AG09309 (cell line): ENCODE results near the gene NIP7.

Source experiments
- DNase-seq: peaks from one replicate; pipeline ENCODE4 v3.0.0-alpha.2; 2010; ENCODE audit warnings: low read depth
- H3K4me3 ChIP-seq: 2 replicates; pipeline ENCODE4 v1.5.1; 2011; ENCODE audit warnings: mild to moderate bottlenecking, low read depth, low read length, moderate library complexity; ENCODE audit not compliant: control insufficient read depth
- TF ChIP-seq, protein P1 (sequence below): IDR thresholded peaks from 2 replicates; pipeline ENCODE4 v1.5.1; 2011; ENCODE audit warnings: mild to moderate bottlenecking, low read depth, low read length, inconsistent platforms; ENCODE audit not compliant: insufficient read depth, control insufficient read depth; ENCODE audit errors: missing control alignments

The NIP7 gene

DNA sequence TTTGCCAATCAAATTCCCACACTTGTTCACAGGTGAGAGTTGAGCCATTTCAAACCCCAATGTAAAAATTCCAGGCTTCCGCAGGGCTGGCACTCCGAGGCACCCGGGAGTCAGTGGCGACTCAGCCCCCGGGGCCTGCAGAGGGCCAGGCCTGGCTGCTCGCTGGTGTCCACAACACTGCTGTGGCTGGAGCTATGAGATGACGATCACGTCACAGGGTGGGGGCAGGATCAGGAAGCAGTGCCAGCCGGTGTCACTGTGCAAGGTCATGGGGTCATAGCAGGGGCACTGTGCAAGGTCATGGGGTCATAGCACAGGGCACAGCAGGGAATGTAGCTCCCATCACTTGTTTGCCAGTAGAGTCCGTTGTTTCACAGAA is 20.7 kb upstream of the NIP7 start:
- no peak for DNase-seq
- TF ChIP-seq, protein P1, sequence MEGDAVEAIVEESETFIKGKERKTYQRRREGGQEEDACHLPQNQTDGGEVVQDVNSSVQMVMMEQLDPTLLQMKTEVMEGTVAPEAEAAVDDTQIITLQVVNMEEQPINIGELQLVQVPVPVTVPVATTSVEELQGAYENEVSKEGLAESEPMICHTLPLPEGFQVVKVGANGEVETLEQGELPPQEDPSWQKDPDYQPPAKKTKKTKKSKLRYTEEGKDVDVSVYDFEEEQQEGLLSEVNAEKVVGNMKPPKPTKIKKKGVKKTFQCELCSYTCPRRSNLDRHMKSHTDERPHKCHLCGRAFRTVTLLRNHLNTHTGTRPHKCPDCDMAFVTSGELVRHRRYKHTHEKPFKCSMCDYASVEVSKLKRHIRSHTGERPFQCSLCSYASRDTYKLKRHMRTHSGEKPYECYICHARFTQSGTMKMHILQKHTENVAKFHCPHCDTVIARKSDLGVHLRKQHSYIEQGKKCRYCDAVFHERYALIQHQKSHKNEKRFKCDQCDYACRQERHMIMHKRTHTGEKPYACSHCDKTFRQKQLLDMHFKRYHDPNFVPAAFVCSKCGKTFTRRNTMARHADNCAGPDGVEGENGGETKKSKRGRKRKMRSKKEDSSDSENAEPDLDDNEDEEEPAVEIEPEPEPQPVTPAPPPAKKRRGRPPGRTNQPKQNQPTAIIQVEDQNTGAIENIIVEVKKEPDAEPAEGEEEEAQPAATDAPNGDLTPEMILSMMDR, result no peak

DNA sequence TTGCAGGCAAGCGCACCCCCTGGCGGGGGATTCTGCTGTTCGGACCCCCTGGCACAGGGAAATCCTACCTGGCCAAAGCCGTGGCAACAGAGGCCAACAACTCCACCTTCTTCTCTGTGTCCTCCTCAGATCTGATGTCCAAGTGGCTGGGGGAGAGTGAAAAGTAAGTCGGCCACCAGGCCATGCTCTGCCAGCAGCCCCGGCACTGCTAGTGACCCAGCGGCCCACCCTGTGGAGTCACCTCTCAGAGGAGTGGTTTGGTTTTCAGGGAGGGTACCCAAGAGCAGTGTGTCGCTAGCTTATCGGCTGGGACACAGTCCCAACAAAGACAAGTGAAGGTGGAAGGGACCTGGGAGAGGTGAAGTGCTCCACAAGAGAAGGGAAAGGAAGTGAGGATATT is 20.2 kb upstream of the NIP7 start:
- TF ChIP-seq, protein P1, result no peak
- DNase-seq, result no peak
- H3K4me3 ChIP-seq, result no peak overlapping the region

More for the DNA sequence above, 20.7 kb upstream of the NIP7 start:
- no peak overlapping the region for H3K4me3 ChIP-seq

DNA sequence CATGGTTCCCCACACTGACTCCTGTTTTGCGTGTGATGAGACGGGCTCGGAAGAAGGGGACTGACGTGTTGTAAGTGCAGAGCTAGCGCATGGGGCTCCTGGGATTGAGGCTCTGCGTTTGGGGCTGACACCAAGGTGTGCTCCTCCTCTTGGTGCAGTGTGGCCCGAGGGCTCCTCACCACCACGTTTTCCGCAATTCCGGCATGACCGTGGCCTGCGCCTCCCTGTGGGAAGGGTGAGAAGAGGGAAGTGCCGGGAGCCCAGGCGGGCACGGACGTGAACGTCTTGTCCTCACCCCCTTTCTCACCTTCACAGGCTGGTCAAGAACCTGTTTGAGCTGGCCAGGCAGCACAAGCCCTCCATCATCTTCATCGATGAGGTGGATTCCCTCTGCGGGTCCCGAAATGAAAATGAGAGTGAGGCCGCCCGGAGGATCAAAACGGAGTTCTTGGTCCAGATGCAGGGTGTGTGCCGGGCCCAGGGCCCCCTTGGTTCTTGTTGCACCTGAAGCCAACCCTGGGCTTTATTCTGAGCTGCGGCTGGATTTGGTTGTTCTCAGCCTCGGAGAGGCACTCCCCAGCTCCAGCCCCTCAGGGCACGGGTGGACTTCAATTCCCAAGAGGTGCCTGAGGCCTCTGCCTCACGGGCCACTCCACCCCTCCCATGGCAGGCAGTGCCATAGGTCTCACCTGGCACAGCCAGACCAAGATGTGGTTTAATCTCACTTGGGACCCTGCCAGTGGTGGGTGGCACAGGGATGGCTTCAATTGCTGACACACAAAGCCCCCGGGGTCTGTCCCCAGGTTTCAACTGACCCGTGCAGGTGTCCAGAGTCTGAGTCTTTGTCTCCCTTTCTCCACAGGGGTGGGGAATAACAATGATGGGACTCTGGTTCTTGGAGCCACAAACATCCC is 19.5 kb upstream of the NIP7 start:
- H3K4me3 ChIP-seq, result no peak overlapping the region
- no peak for DNase-seq
- TF ChIP-seq, protein P1, result no peak

DNA sequence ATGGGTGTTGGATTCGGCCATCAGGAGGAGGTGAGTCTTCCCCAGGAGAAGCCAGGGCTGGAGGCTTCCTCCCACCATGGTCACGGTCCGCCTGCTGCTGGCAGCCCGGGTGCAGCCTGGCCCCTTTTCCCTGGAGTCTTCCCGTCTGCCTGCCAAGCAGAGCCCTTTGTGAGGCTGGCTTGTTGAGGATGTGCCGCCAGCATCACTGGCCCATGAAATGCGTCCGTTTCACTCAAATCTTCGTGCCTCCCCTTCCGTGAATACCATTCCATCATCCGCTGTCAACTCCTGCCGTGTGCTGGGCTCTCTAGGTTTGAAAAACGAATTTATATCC is 18.9 kb upstream of the NIP7 start:
- no peak overlapping the region for H3K4me3 ChIP-seq
- DNase-seq, result no peak
- TF ChIP-seq, protein P1, result no peak

DNA sequence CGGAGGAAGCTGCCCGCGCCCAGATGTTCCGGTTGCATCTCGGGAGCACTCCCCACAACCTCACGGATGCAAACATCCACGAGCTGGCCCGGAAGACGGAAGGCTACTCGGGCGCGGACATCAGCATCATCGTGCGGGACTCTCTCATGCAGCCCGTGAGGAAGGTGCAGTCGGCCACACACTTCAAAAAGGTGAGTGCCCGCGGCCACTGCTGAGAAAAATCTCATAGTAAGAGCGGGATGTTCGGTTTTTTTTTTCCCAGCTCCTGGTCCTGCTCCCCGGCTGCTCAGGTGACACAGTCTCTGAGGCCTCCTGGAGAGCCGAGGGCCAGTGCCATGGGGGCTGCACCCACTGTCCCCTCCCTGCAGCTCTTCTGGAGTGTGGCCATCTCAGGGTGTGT is 18.5 kb upstream of the NIP7 start:
- TF ChIP-seq, protein P1, result no peak
- no peak for DNase-seq
- no peak overlapping the region for H3K4me3 ChIP-seq

DNA sequence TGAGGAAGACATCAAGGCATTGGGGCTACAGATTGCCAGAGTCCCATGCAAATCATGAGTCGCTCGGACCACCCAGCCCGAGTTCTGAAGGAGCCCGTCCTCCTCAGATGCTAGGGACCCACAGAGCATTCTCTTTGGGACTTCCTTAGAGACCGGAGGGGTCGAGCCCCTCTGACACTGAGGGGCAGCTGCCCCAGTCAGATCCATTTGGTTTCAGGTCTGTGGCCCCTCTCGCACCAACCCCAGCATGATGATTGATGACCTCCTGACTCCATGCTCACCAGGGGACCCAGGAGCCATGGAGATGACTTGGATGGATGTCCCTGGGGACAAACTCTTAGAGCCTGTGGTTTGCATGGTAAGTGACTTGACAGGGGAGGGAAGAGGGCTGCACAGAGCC is 17.2 kb upstream of the NIP7 start:
- H3K4me3 ChIP-seq, result no peak overlapping the region
- TF ChIP-seq, protein P1, result no peak
- DNase-seq, result no peak

DNA sequence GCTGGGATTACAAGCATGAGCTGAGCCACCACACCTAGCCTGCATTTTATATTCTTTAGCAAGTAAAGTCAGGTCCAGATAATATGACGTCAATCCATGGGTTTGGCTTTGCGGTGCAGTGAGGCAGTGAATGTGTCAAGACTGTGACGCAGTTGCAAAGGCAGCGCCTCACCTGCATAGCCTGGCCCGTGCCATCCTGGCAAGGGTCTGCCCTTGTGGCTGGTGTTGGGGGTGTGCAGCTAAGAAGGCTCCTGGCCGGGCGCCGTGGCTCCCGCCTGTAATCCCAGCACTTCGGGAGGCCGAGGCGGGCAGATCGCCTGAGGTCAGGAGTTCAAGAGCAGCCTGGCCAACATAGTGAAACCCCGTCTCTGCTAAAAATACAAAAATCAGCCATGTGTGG is 16.2 kb upstream of the NIP7 start:
- no peak for DNase-seq
- no peak overlapping the region for H3K4me3 ChIP-seq
- TF ChIP-seq, protein P1, result no peak
